Thyroid gland (tissue), 4 donors: ENCODE measurements around the gene TAF3. TPM values are rescaled to one million over a fixed set of nuclear protein-coding genes. Genes with fewer than 3 reads are reported as not detected.

Experiments used
- DNase-seq, 2 donors: peaks; one replicate each; pipeline ENCODE4 v3.0.0-alpha.2; 2019
- H3K27ac ChIP-seq, 3 donors: fragments of 200-600 bp; sonication (generic); 1 replicate in 2 of 3; 2 replicates in 1 of 3; pipeline ENCODE4 v1.5.1; 2016 to 2019; ENCODE audit warnings: mild to moderate bottlenecking in 1 of 3, moderate library complexity in 1 of 3
- H3K27me3 ChIP-seq: fragments of 200-600 bp; sonication (generic); one replicate; pipeline ENCODE4 v1.5.1; 2019
- H3K36me3 ChIP-seq, 2 donors: fragments of 200-600 bp; sonication (generic); one replicate each; pipeline ENCODE4 v1.5.1; 2016 to 2019
- H3K4me1 ChIP-seq, 2 donors: fragments of 200-600 bp; sonication (generic); one replicate each; pipeline ENCODE4 v1.5.1; 2017 to 2019
- H3K4me3 ChIP-seq, 3 donors: fragments of 200-600 bp; sonication (generic); replicated peaks in 1 of 3; 1 replicate in 2 of 3; 2 replicates in 1 of 3; pipeline ENCODE4 v1.5.1; 2016; ENCODE audit warnings: mild to moderate bottlenecking in 1 of 3
- H3K9me3 ChIP-seq: fragments of 200-600 bp; sonication (generic); one replicate; pipeline ENCODE4 v1.5.1; 2017
- POLR2A ChIP-seq, 2 donors: fragments of 450-650 bp; IDR thresholded peaks; one replicate each; pipeline ENCODE4 v1.6.1; 2017; ENCODE audit warnings: antibody characterized with exemption in 2 of 2, mild to moderate bottlenecking in 2 of 2, moderate library complexity in 1 of 2
- WGBS, 2 donors: methylation state at CpG; one replicate each; pipeline ENCODE4 v1.1.5; 2017; 5-methylcytosine and 5-hydroxymethylcytosine counted together
- intact Hi-C: fragments of 100-400 bp; cut with DNase I; formaldehyde crosslinking; loops from one replicate; pipeline ENCODE4 v1.15.1; 2023
- total RNA-seq, 4 donors: library from RNA; depleted of rRNA; stranded (reverse); fragments of >200 nt; gene quantifications; one replicate each; pipeline ENCODE4 v1.2.3, GENCODE V29; 2016
- TF ChIP-seq, protein P1 (sequence below), 6 experiments: fragments of 200-600 bp in 3 of 6; fragments of 450-650 bp in 3 of 6; sonication (generic) in 3 of 6; IDR thresholded peaks; one replicate each; pipeline ENCODE4 v1.5.1; 2016 to 2019; ENCODE audit warnings: antibody characterized with exemption in 6 of 6, mild to moderate bottlenecking in 2 of 6, inconsistent platforms in 1 of 6, moderate library complexity in 1 of 6

TAF3 gene
- total RNA-seq, 4 donors from 2014 or later: 6.7 to 11.0 (median 8.6) TPM

GRCh38 chr10:7856678-7857077 lies 38.4 kb downstream of the TAF3 start:
- TF ChIP-seq, protein P1, sequence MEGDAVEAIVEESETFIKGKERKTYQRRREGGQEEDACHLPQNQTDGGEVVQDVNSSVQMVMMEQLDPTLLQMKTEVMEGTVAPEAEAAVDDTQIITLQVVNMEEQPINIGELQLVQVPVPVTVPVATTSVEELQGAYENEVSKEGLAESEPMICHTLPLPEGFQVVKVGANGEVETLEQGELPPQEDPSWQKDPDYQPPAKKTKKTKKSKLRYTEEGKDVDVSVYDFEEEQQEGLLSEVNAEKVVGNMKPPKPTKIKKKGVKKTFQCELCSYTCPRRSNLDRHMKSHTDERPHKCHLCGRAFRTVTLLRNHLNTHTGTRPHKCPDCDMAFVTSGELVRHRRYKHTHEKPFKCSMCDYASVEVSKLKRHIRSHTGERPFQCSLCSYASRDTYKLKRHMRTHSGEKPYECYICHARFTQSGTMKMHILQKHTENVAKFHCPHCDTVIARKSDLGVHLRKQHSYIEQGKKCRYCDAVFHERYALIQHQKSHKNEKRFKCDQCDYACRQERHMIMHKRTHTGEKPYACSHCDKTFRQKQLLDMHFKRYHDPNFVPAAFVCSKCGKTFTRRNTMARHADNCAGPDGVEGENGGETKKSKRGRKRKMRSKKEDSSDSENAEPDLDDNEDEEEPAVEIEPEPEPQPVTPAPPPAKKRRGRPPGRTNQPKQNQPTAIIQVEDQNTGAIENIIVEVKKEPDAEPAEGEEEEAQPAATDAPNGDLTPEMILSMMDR (IDR thresholded peaks at IDR 0.05): no peak
- no peak for TF ChIP-seq POLR2A (IDR thresholded peaks at IDR 0.05)
- intact Hi-C loops: no loop called here
- no peak overlapping the region for H3K4me3 ChIP-seq

DNA sequence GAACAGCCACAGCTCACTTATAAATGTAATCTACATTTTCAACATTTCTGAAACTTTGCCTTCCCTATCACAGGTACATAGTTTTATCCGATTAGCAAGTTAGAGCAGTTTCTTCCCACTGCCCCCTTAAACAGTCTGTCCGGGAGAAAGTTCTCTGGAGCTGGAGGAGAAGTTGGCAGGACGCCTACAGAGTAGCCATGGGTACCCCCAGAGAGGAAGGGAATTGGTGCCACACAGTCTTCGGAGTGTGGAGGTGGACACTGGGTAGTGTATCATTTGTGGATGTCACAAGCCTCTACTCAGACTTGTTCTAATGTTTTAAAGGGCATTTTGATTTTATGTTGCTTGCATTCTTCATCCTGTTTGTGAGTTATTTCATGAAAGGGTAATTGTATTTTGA lies 39.0 kb downstream of the TAF3 start:
- 55 to 56% methylated on average over 4 of the region's 4 CpGs for WGBS, 2 donors

More at GRCh38 chr10:7856678-7857077, 38.4 kb downstream of the TAF3 start:
- WGBS, 2 donors: 54 to 70% methylated on average over 4 of the region's 4 CpGs
- H3K27me3 ChIP-seq: no peaks in the 10 kb centered on the region
- H3K4me1 ChIP-seq: no peaks in the 10 kb centered on the region
- no peaks in the 10 kb centered on the region for H3K9me3 ChIP-seq
- DNase-seq: no peak
- H3K27ac ChIP-seq: no peak overlapping the region
- no peaks in the 10 kb centered on the region for H3K36me3 ChIP-seq

DNA sequence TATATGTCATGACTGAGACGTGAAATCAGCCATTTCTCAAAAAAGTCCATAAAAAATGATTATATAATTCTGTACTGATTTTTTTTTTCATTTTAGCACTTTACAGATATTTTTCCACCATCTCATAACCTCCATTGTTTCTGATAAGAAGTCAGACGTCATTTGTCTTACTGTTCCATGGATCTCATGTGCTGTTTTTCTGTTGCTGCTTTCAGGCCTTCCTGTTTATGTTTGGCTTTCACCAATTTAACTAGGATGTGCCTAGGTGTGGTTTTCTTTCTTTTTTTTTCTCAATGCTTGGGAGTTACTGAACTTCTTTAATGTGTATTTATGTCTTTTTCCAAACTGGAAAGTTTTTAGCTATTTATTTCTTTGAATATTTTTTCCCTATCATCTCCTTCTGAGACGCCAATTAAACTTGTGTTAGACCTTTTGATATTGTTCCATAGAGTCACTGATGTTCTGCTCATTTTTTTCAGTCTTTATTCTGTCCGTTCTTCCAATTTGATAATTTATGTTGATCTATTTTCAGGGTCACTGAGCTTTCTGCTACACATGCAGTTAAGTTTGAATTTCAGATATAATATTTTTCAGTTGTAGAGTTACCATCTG lies 43.3 kb downstream of the TAF3 start:
- intact Hi-C loops: no loop called here
- no peak for DNase-seq
- TF ChIP-seq, protein P1 (IDR thresholded peaks at IDR 0.05): no peak
- no peak for TF ChIP-seq POLR2A (IDR thresholded peaks at IDR 0.05)
- Histone ChIP-seq H3K4me3 (no peak overlapping the region), H3K27me3 (no peaks in the 10 kb centered on the region), H3K9me3 (no peaks in the 10 kb centered on the region), H3K4me1 (no peaks in the 10 kb centered on the region), H3K36me3 (no peaks in the 10 kb centered on the region), H3K27ac (no peak overlapping the region)
- 72 to 94% methylated on average over 4 of the region's 4 CpGs for WGBS, 2 donors

More for the DNA sequence above, 39.0 kb downstream of the TAF3 start:
- H3K27me3 ChIP-seq: no peaks in the 10 kb centered on the region
- H3K9me3 ChIP-seq: no peaks in the 10 kb centered on the region
- TF ChIP-seq, protein P1 (IDR thresholded peaks at IDR 0.05): no peak
- no peak for TF ChIP-seq POLR2A (IDR thresholded peaks at IDR 0.05)
- DNase-seq: peak; percentile 6 to 12
- intact Hi-C loops: no loop called here
- no peaks in the 10 kb centered on the region for H3K36me3 ChIP-seq
- H3K4me1 ChIP-seq: no peaks in the 10 kb centered on the region
- no peak overlapping the region for H3K4me3 ChIP-seq
- no peak overlapping the region for H3K27ac ChIP-seq

- TF ChIP-seq POLR2A (IDR thresholded peaks at IDR 0.05): no peak
- TF ChIP-seq, protein P1 (IDR thresholded peaks at IDR 0.05): no peak
- no peaks in the 10 kb centered on the region for H3K9me3 ChIP-seq
- no peak overlapping the region for H3K27ac ChIP-seq
- no peaks in the 10 kb centered on the region for H3K4me1 ChIP-seq
- no peaks in the 10 kb centered on the region for H3K27me3 ChIP-seq
- intact Hi-C loops: no loop called here
- no peaks in the 10 kb centered on the region for H3K36me3 ChIP-seq
- DNase-seq: no peak
- H3K4me3 ChIP-seq: no peak overlapping the region
Measured at GRCh38 chr10:7862121-7862514, 43.8 kb downstream of the TAF3 start.

- Histone ChIP-seq H3K9me3 (no peaks in the 10 kb centered on the region), H3K4me1 (no peaks in the 10 kb centered on the region), H3K27me3 (no peaks in the 10 kb centered on the region), H3K27ac (no peak overlapping the region), H3K36me3 (no peaks in the 10 kb centered on the region), H3K4me3 (no peak overlapping the region)
- WGBS, 2 donors: 87 to 92% methylated on average over 7 of the region's 7 CpGs
- DNase-seq: no peak
- intact Hi-C loops: no loop called here
- TF ChIP-seq, protein P1 (IDR thresholded peaks at IDR 0.05): no peak
- no peak for TF ChIP-seq POLR2A (IDR thresholded peaks at IDR 0.05)
Measured at GRCh38 chr10:7866176-7866575, 47.9 kb downstream of the TAF3 start.
